Activated T-cell treated with anti-CD3 and anti-CD28 coated beads for 4 hours (primary cell): ENCODE results near the gene GRAMD1C.
"Not testable (repeated sequence)": the region's sequence is repeated elsewhere in the genome, so short reads cannot be mapped to it uniquely, and the experiment has no call there.

Experiments
- DNase-seq: peaks from one replicate; pipeline ENCODE4 v3.0.0-alpha.2; 2020

The GRAMD1C gene

DNA sequence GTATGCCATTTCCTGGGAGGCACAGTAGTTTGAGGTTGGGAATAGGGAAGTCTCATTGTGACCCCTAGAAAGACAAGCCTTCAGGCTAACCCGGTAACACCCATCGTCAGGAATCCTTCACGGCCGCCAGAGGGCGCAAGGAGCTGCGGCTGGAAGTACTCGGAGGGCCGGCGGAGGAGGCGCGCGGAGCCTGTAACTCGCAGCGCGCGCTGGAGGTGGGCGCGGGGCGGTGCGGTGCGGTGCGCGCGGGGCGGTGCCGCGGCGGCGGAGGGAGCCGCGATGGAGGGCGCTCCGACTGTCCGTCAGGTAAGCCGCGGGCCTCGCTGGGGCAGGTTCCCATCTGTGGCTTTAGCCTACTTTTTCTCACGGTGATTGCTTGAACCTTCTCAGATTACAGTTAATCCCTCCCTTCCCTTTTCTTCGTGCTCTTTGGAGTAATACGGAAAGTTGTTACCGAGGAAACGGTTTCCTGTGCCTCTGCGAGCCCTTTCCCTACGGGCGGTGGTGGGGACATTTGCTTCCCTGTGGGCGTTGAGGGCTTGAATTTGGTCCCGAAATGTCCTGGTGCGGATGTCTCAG is at the start of gene GRAMD1C:
GRAMD1C (plus strand) TSS at position 158 of the 579 bp plus-strand sequence; CDS start at position 280, 122 bp downstream.
- DNase-seq = peak; percentile 72

DNA sequence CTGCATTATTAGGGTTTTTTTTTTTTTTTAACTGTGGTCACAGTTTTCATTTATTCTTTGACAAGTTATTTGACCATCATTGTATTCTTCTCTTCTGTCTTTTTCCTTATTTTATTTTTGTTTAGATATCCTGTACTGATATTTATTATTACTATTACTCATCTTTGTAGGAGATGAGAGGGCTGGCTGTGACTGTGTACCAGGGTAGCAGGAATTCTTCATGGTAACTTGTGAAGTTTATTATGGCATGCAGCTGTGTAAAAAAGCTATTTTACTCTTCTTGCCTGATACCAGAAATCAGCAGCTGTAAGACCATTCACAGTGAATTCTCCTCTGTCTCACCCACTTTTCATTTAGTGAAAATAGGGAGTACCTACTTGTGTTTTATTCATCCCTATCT is 47.2 kb upstream of the GRAMD1C start:
- DNase-seq = no peak

DNA sequence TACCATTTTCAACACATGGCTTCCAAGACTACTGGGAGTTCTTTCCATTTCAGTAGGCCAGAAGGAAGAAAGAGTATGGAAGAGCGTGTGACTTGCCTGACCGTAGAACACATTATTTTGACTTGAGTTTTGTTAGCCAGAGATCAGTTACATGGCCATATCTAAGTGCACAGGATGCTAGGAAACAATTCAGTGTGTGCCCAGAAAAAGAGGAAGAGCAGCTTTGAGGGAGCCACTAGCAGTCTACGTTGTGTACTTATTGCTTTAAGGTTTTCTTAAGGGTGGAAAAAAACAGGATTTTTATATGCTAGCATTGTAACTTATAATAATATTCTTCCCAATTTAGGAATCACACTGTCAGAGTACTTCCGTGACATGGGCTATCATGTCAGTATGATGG is 44.1 kb upstream of the GRAMD1C start:
- DNase-seq = no peak

DNA sequence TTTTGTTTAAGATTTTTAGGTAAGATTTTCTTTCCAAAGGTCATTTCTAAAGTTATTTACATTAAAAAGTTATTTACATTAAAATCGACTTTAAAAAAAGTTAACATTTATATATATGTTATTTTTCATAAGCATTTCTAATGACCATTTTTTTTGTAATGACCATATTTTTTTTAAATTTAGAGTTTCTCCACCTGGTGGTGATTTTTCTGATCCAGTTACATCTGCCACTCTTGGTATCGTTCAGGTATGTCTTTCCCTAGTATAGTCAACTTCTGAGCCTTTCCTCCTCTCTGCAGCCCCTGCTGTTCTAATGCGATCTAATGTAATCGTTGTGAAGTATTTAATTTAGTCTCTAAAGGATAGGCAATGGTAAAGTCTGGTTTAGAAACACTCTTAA is 42.9 kb upstream of the GRAMD1C start:
- DNase-seq = no peak

DNA sequence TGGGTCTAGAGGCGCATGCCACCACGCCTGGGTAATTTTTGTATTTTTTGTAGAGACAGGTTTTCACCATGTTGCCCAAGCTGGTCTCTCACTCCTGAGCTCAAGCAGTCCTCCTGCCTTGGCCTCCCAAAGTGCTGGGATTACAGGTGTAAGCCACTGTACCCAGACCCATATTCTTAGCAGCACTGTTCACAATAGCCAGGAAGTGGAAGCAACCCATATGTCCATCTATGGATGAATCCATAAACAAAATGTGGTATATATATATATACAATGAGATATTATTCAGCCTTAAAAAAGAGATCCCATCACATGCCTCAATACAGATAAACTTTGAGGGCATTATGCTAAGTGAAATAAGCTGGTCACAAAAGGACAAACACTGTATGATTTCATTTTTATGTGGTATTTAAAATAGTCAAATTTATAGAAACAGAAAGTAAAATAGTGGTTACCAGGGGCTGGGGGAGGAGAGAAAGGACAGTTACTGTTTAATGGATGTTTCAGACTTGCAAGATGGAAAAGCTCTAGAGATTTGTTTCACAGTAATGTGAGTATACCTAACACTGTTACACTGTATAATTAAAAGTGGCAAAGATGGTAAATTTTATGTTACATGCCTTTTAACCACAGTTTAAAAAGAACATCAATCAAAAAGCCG is 35.7 kb upstream of the GRAMD1C start:
- DNase-seq = no peak

DNA sequence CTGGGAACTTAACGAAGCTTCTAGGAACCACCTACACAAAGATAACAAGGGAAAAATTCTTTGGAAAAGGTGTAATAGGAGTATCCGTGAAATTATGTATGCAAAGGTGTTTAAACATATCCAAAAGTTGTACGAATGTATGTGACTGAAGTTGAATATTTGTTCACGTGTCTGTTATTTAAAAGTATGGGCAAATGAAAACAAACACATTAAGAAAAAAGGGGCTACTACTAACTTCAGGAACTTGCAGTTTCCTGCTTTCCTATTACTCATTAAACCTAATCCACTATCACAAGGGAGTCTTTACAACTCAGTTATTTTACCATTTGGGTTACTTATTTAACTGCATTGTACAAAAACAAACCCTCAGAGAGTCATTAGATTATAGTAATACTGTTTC is 33.9 kb upstream of the GRAMD1C start:
- no peak for DNase-seq

DNA sequence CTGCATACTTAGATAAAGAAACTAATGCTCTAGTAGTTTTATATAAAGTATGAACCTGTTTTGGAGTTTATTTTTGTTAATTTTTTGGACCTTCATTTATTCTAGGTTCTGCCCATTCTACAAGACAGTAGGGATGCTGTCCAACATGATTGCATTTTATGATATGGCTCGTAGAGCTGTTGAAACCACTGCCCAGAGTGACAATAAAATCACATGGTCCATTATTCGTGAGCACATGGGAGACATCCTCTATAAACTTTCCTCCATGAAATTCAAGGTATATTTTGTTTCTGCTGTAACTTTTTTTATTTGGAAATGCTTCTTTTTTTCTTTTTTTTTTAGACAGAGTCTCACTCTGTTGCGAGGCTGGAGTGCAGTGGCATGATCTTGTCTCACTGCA is 33.3 kb upstream of the GRAMD1C start:
- DNase-seq = no peak

DNA sequence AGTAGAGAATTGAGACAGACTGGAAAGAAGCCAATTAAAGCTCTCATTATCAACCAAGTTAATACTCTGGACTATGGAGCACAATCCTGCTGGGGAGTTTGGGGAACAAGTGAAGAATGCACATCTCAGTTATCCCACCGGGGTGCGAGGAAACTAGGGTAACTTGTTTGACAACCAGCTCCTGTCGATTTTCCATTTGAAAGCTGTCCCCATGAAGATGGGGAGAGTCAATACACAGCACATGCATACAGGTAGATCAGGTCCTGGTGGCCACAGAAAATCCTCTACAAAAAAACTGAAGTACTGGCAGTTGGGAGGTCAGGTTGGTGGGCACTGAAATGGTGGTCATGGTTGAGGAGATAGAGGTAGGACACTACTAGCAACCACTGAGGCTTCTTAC is 25.7 kb upstream of the GRAMD1C start:
- DNase-seq = no peak

DNA sequence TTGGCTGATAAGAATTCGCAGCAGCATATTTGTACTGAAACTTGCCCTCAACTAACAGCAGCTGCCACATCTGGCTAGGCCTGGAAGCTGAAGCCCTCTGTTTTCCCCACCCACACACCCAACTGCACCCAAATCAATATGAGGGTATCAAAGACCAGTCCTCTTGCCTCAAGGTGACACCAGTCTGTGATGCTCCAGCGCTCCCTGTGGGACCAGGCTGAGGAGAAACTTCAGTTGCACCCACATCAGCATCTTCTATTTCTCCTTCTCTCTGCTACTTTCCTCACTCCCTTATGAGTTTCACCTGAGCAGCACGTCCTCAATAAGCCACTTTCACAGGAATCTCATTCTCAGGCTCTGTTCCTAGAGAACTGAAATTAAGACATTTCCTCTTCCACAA is 18.7 kb upstream of the GRAMD1C start:
- DNase-seq = no peak

DNA sequence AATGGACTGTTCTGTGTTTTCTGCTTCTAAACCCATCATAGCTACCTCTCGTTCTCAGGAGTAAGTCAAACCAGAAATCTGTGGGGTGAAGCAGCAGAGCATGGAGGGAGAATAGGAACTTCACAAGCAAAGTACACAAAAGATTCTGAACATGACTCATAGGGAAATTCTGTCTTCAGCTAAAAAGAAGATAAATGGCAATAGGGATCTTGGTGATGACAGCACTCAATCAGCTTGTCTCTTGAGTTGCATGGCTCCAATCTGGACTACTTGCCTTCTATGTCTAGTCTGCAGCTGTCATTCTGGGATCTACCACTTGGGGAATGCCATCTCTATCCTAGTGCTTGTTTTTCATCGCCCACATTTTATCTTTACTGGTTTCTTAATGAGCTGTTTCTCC is 13.5 kb upstream of the GRAMD1C start:
- DNase-seq = no peak

DNA sequence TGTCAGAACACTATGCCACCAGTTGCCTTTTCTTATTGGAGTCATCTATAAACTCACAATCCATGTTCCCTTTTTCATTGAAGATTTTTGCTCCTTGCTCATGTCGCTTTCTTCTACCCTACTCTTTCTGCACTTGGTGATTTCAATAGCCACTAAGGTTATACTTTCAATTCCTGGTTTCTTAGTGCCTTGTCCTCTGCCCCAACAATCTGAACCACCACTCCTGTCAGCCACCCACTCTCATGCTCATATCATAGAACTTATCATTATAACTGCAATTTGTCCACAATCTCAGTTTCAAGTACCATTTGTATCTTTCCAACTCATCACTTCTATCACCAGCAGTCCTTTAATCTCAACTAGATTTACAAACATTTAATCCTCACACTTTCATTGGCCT is 10.0 kb upstream of the GRAMD1C start:
- DNase-seq = no peak

DNA sequence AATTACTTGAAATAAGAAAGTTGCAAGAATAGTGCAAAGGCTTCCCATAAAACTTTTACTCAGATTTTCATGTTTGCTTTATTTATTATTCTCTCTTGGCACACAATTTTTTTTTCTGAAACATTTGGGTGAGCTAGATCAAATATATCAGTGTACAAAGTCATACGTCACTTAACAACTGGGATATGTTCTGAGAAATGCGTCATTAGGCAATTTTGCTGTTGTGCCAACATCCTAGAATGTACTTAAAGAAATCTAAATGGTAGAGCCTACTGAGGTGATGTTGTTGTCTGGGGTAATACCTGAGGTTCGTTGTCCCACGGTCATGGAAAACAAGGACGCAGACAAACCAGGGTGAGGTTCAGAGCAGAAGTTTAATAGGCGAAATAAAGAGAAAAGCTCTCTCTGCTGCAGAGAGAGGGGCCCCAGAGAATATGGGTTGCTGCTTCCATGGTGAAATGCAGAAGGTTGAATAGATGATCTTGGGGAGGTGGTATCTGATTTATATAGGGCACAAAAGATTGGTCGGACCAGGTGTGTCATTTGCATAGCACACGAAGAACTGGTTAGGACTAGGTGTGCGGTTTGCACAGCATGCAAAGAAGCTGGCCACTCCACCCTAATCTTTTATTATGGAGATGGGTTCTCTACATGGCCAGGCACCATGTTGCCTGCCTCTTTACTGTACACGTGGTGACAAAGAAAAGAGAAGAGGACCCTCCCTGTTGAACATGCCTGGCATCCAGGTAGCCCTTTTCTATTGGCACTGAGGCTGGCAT is 8.8 kb upstream of the GRAMD1C start:
- no peak for DNase-seq

DNA sequence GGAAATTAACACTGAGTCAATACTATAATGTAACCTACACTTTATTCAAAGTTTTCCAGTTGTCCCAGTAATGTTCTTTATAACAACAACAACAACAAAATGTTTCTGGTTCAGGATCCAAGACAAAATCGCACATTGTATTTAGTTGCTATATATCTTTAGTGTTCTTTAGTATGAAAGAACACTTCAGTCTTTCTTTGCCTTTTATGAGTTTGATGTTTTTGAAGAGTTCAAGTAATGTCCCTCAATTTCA is 7.6 kb upstream of the GRAMD1C start:
- DNase-seq = no peak

DNA sequence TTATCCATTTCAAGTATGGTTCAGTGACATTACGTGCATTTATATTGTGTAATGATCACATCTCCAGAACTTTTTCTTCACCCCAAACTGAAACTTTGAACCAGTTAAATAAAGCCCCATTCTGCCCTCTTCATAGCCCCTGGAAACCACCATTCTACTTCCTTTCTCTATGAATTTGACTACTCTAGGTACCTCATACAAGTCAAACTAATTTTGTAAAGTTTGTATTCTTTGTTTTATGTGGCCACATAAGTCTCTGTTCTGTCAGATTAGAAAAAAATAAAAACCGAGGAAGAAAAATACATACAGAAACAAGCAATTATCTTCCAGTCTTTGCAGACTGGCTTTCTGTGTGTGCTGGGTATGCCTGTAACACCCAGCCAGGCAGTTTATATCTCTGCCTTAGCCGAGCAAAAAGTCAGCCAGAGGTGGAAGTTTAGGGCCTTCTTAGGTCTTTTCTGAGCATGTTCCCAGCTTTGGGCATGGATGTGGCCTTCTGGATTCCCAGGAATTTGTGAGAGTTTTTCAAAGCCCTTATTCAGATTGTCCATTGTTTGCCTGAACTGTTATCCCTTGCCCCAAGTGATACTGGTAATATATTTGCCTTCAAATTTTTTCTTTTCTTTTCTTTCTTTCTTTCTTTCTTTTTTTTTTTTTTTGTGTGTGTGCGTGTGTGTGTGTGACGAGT is 6.0 kb upstream of the GRAMD1C start:
- DNase-seq = no peak

DNA sequence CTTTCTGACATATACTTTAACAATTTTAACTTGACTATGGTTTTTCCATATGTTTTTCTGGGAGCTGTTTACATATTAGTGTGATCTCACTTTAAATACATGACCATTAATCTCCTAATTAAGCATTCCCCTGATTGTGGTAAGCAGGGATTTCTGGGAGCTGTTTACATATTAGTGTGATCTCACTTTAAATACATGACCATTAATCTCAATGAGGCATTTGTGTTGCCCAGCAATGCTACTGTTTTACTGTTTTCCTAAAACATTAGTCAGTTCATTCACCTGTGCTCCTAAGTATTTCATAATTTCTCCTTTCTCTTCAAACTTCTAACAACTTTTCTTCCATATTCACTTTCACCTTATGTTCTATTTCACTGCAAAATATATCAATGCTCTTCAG is 3.6 kb upstream of the GRAMD1C start:
- DNase-seq = no peak

DNA sequence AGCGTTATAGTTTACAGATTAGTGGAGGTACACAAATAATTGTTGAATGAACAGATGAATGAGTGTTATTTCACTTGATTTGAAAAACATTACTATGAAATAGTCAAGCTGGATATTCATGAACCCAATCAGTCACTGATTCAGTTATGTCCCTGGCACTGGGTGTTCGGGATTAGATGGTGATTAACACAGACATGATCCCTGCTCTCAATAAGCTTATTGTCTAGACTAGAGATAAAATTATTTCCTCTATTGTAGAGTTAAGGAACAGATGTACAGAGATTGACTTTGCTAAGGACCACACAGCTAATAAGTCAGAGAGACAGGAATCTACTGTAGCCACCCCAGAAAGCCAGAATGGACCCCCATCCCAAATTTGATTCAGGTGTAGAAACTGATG is 963 bp downstream of the GRAMD1C start:
- no peak for DNase-seq

DNA sequence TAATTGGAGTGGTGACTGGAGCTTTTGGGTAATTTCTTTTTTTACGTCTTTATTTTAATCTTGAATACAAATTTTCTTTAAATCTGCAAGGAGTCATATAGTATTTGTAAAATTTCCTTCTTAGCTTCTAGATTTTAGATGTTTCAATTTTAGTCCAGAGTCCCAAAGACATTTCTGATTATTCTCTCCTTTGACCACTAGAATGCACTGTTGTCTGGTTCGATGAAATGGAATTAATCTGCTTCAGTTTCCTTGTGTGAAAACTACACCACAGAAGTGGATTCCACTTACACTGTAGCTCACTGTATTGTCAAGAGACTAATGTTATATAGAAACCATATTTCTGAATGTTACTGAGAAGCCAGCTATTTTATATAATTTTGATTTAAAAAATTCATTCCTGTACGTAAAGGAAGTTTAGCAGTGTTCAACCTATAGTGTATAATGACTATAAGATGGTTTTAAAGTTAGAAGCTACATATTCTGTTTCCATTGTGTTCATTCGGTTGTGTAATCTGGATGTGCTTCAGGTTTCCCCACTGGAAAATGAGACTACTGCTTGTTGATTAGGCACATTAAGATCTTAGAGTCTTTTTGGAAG is 6.1 kb downstream of the GRAMD1C start:
- DNase-seq = no peak

DNA sequence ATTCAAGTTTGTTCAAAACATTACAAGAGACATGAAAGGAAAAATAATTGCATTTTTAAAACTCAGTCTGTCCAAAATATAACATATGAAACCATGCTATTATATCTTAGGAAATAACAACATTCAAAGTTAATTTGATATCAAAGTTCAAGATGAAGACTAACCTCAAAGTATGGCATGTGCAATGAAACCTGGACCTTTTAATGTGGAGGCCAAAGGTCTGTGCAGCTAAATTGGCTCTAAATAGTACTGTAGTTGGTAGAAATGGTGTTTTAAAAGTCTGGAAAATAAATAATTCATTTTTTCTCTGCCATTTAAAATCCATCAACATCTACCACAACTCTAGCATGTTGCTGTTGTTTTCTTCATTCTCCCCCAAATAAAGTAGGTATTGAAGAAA is 8.7 kb downstream of the GRAMD1C start:
- DNase-seq = no peak

DNA sequence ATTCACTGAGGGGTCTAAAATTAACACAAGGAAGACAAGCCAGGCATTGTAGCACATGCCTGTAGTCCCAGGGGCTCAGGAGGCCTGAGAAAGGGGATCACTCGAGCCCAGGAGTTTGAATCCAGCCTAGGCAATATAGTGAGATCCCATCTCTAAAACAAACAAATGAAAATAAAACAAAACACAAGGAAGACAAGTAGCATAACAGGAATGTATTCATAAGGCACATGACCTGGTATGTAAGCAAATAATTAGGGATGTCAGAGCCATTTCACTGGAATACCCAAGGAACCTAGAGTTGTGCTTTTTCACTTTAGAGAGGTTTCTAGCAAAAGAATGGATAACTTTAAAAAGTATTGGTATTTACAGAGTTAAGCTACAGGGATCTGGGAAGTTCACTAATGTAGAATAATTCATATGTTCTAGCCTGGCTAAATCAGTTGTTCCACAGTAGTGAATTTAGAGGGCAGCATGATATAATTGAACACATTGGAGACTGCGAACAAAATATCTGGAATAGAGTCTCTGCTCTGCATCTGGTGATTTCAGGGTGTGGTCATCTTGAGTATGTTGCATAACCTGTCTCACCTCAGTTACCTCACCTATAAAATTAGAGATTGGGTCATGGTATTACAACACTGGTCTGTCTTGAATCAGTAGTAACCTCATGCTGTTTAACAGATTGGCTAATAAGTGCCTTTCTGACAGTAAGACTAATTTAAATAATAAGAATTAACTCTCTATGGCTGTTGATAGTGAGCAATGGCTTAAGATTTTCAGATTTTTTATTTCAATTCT is 9.3 kb downstream of the GRAMD1C start:
- DNase-seq = no peak

DNA sequence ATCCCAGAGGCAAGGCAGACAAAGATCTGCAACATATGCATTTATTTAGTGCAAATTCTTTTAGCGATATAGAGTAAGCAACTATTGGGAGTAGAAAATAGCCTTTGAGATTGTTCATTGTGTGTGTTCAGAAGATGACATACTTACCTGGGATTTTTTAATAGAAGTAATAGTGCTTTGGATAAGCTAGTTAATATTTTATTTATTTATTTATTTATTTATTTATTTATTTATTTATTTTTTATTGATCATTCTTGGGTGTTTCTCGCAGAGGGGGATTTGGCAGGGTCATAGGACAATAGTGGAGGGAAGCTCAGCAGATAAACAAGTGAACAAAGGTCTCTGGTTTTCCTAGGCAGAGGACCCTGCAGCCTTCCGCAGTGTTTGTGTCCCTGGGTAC is 10.5 kb downstream of the GRAMD1C start:
- DNase-seq = not testable (repeated sequence)

DNA sequence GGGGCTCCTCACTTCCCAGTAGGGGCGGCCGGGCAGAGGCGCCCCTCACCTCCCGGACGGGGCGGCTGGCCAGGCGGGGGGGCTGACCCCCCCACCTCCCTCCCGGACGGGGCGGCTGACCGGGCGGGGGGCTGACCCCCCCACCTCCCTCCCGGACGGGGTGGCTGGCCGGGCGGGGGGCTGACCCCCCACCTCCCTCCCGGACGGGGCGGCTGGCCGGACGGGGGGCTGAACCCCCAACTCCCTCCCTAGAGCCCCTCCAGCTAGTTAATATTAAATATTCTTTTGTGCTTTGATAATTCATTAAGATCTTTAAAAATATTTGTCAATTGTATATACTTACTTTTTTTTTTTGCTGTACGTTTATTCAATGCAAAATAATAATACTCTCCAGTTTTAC is 11.3 kb downstream of the GRAMD1C start:
- DNase-seq = not testable (repeated sequence)

DNA sequence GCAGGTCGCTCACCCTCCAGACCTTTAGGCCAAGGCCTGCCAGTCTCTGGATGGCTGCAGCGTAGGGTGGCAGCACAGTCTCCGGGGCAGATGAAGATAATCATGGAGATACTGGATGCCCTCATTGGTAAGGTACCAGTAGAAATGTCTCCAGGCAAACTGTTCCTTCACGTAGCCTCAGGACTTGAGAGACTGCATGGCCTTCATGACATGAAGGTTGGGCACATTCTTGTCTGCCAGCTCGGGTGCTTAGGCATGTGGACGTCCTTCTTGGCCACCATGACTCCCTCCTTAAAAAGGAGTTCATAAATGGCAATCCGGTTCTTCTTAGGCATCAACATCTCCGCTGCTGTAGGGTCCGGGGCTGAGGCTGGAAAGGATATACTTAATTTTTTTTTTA is 11.8 kb downstream of the GRAMD1C start:
- not testable (repeated sequence) for DNase-seq

DNA sequence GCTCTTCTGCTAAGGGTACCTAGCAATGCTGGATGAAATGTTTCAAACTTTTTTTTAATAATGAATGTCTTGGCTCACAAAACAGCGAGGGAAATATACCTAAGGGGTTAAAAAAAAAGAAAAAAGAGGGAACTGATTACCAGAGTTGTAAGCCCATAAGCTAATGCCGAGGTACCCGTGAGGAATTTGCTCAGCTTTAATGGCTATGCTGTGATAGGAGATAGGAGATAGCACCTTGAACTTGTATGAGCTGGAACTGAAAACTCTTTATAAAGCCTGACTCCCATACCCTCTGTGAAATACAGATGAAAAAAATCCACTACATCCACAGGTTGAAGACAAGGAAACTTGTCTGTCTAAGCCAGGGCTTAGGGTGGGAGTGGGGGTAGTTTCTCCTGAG is 13.9 kb downstream of the GRAMD1C start:
- no peak for DNase-seq
